GM13976 (cell line): ENCODE data around the gene SMCO4.

Experiments
- DNase-seq: peaks from one replicate; pipeline ENCODE4 v3.0.0; 2012; ENCODE audit warnings: low spot score
- CTCF ChIP-seq: IDR thresholded peaks from 2 replicates; pipeline ENCODE4 v1.5.1; 2012; ENCODE audit warnings: borderline replicate concordance, mild to moderate bottlenecking; ENCODE audit not compliant: insufficient read depth; ENCODE audit errors: extremely low read depth, missing control alignments, control extremely low read depth
- in situ Hi-C: fragments of 300-500 bp; cut with MboI; formaldehyde crosslinking; loops from one replicate; pipeline ENCODE4 v1.12.0; 2022; ENCODE audit warnings: low sequenced_read_pairs, mixed read lengths, inconsistent platforms; ENCODE audit not compliant: unreplicated experiment

SMCO4 gene

GRCh38 chr11:93548679-93549319, 5.6 kb upstream of the SMCO4 start:
- no peak for TF ChIP-seq CTCF
- in situ Hi-C loops, result loop anchor here (10.0 kb wide), 1 partner anchor 314 kb away; no protein-coding TSS in a partner anchor
- no peak for DNase-seq

- TF ChIP-seq CTCF, result no peak
- in situ Hi-C loops, result loop anchor here (10.0 kb wide), 1 partner anchor 313 kb away; no protein-coding TSS in a partner anchor
- no peak for DNase-seq
Observed at GRCh38 chr11:93547773-93548172, 4.6 kb upstream of the SMCO4 start.

- DNase-seq, result no peak
- in situ Hi-C loops, result loop anchor here (10.0 kb wide), 1 partner anchor 312 kb away; no protein-coding TSS in a partner anchor
- no peak for TF ChIP-seq CTCF
Observed at GRCh38 chr11:93547028-93547427, 3.8 kb upstream of the SMCO4 start.

GRCh38 chr11:93545566-93545965, 2.4 kb upstream of the SMCO4 start:
- DNase-seq, result no peak
- in situ Hi-C loops, result loop anchor here (10.0 kb wide), 1 partner anchor 311 kb away; no protein-coding TSS in a partner anchor
- no peak for TF ChIP-seq CTCF

GRCh38 chr11:93542811-93543229, 371 bp downstream of the SMCO4 start:
- in situ Hi-C loops, result loop anchor here (10.0 kb wide), 1 partner anchor 308 kb away; no protein-coding TSS in a partner anchor
- peak; percentile 59 for DNase-seq

More at GRCh38 chr11:93542811-93543229, 371 bp downstream of the SMCO4 start:
- no peak for TF ChIP-seq CTCF
